Endothelial cell (in vitro differentiated cells): Measurements from ENCODE around the gene PGM2. TPM values are rescaled to one million over a fixed set of nuclear protein-coding genes. Genes with fewer than 3 reads are reported as not detected.

ENCODE experiments used
- DNase-seq: peaks from one replicate; pipeline ENCODE4 v3.0.0; 2021; ENCODE audit warnings: low spot score
- H3K27ac Mint-ChIP-seq: one replicate; pipeline ENCODE4 v1.8.0; 2021; ENCODE audit warnings: mixed read lengths, inconsistent platforms; ENCODE audit not compliant: unreplicated experiment
- H3K27me3 Mint-ChIP-seq: one replicate; pipeline ENCODE4 v1.8.0; 2021; ENCODE audit warnings: mild to moderate bottlenecking, moderate library complexity, mixed read lengths, inconsistent platforms; ENCODE audit not compliant: unreplicated experiment
- H3K36me3 Mint-ChIP-seq: one replicate; pipeline ENCODE4 v1.8.0; 2021; ENCODE audit warnings: mild to moderate bottlenecking, low read depth, mixed read lengths, inconsistent platforms; ENCODE audit not compliant: unreplicated experiment
- H3K4me1 Mint-ChIP-seq: one replicate; pipeline ENCODE4 v1.8.0; 2021; ENCODE audit warnings: mild to moderate bottlenecking, mixed read lengths, inconsistent platforms; ENCODE audit not compliant: unreplicated experiment
- H3K4me3 Mint-ChIP-seq: one replicate; pipeline ENCODE4 v1.8.0; 2021; ENCODE audit warnings: mild to moderate bottlenecking, mixed read lengths, inconsistent platforms; ENCODE audit not compliant: unreplicated experiment
- H3K9me3 Mint-ChIP-seq: one replicate; pipeline ENCODE4 v1.8.0; 2021; ENCODE audit warnings: mixed read lengths, inconsistent platforms; ENCODE audit not compliant: unreplicated experiment
- CTCF ChIP-seq: fragments of 200-600 bp; sonication (generic); IDR thresholded peaks from one replicate; pipeline ENCODE4 v1.5.0; 2021; ENCODE audit warnings: antibody characterized with exemption; ENCODE audit not compliant: unreplicated experiment
- total RNA-seq: library from RNA; stranded (reverse); fragmentation: NEBNext Ultra II Directional; extraction: Animal tissue kit (Norgen Biotek cat#: 25700); gene quantifications from one replicate; pipeline ENCODE4 v1.2.1, GENCODE V29; 2021; ENCODE audit not compliant: unreplicated experiment

The PGM2 gene
- total RNA-seq, 1 donor from 2014 or later, result 16.6 TPM

DNA sequence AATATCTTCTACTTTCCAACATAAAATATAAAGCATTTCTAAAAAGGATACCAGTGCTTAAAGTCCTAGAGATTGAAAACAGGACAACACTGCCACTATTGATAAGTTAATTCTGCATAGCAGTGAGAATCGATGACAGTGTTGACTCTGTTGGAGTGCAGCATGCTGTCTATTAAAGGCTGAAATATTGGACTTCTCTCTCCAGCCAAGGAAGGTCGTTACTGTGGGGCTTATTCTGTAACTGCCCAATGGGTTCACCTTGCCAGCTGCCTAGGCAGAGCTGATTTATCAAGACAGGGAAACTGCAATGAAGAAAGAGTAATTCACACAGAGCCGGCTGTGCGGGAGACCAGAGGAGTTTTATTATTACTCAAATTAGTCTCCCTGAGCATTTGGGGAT is 37.7 kb upstream of the PGM2 start:
- TF ChIP-seq CTCF, result no peak
- H3K4me1 Mint-ChIP-seq, result no peaks in the 10 kb centered on the region
- no peak for DNase-seq
- H3K36me3 Mint-ChIP-seq, result peaks cover 7% of the 10 kb centered on the region
- H3K27me3 Mint-ChIP-seq, result peaks cover 6% of the 10 kb centered on the region
- peaks cover 6% of the 10 kb centered on the region for H3K9me3 Mint-ChIP-seq
- no peak overlapping the region for H3K4me3 Mint-ChIP-seq
- H3K27ac Mint-ChIP-seq, result no peak overlapping the region

DNA sequence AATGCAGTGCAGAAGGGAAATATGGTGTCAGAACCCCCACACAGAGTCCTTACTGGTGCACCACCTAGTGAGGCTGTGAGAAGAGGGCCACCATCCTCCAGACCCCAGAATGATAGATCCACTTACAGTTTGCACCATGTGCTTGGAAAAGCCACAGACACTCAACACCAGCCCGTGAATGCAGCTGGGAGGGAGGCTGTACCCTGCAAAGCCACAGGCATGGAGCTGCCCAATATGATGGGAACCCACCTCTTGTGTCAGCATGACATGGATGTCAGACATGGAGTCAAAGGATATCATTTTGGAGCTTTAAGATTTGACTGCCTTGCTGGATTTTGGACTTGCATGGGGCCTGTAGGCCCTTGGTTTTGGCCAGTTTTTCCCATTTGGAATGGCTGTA is 34.2 kb upstream of the PGM2 start:
- H3K9me3 Mint-ChIP-seq, result peaks cover 6% of the 10 kb centered on the region
- no peak overlapping the region for H3K4me3 Mint-ChIP-seq
- peaks cover 7% of the 10 kb centered on the region for H3K36me3 Mint-ChIP-seq
- no peak for DNase-seq
- peaks cover 3% of the 10 kb centered on the region for H3K4me1 Mint-ChIP-seq
- peaks cover 3% of the 10 kb centered on the region for H3K27me3 Mint-ChIP-seq
- TF ChIP-seq CTCF, result no peak
- H3K27ac Mint-ChIP-seq, result no peak overlapping the region

DNA sequence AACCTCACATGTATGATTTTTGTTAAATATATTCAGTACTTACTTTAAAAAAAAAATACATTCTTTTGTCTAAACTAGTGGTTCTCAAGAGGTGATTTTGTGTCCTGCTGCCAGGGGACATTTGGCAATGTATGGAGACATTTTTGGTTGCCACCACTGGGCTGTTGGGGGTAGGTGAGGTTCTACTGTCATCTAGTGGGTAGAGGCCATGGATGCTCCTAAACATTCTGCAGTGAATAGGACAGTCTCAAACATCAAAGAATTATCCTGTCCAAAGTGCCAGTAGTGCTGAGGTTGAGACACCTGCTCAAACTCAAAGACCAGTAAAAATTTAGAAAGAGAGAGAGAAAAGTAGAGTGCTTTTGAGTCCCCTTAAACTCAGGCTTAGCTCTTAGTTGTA is 32.9 kb upstream of the PGM2 start:
- Mint-ChIP-seq H3K4me3 (no peak overlapping the region), H3K36me3 (peaks cover 7% of the 10 kb centered on the region), H3K27me3 (peaks cover 3% of the 10 kb centered on the region), H3K4me1 (peaks cover 3% of the 10 kb centered on the region), H3K27ac (no peak overlapping the region), H3K9me3 (peaks cover 6% of the 10 kb centered on the region)
- no peak for DNase-seq
- TF ChIP-seq CTCF, result no peak

DNA sequence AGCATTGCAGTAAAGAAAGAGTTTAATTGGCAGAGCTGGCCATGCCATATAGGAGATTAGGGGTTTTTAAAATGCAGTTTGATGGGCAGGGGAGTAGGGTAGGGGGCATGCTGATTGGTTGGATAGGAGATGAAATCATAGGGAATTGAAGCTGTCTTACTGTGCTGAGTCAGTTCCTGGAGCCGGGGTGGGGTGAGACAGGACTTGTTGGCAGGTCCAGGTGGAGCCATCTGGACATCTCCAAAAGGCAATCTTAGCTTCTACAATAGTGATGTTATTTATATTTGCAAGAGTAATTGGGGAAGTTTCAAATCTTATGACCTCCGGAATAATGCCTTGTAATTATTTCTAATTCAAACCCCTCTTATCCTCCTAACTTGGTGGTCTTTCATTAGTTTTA is 32.4 kb upstream of the PGM2 start:
- Mint-ChIP-seq H3K36me3 (peaks cover 7% of the 10 kb centered on the region), H3K4me1 (peaks cover 3% of the 10 kb centered on the region), H3K9me3 (peaks cover 6% of the 10 kb centered on the region), H3K4me3 (no peak overlapping the region), H3K27me3 (peaks cover 3% of the 10 kb centered on the region), H3K27ac (no peak overlapping the region)
- TF ChIP-seq CTCF, result no peak
- DNase-seq, result no peak

- peaks cover 7% of the 10 kb centered on the region for H3K36me3 Mint-ChIP-seq
- peaks cover 6% of the 10 kb centered on the region for H3K9me3 Mint-ChIP-seq
- peaks cover 3% of the 10 kb centered on the region for H3K4me1 Mint-ChIP-seq
- no peak for DNase-seq
- peaks cover 3% of the 10 kb centered on the region for H3K27me3 Mint-ChIP-seq
- TF ChIP-seq CTCF, result no peak
- H3K27ac Mint-ChIP-seq, result no peak overlapping the region
- no peak overlapping the region for H3K4me3 Mint-ChIP-seq
Observed at GRCh38 chr4:37795581-37796195, 30.8 kb upstream of the PGM2 start.
